GM18909 (cell line): ENCODE data around the gene ATM.
"Not testable (repeated sequence)": the region's sequence is repeated elsewhere in the genome, so short reads cannot be mapped to it uniquely, and the experiment has no call there.

ENCODE experiments used
- ATAC-seq: cut with Tn5 transposase; IDR thresholded peaks from one replicate; pipeline ENCODE4 v1.9.1; 2021; ENCODE audit warnings: mild to moderate bottlenecking; ENCODE audit not compliant: unreplicated experiment, poor library complexity

The ATM gene

GRCh38 chr11:108221371-108221770, 1.5 kb upstream of the ATM start:
- ATAC-seq, result no peak

GRCh38 chr11:108221911-108222573, 825 bp upstream of the ATM start:
- ATAC-seq, result no peak

- peak; percentile 28 for ATAC-seq
Measured at GRCh38 chr11:108223348-108224149, 682 bp downstream of the ATM start.

- ATAC-seq, result no peak
Measured at GRCh38 chr11:108224366-108224765, 1.5 kb downstream of the ATM start.

- ATAC-seq, result no peak
Measured at GRCh38 chr11:108224911-108225786, 2.3 kb downstream of the ATM start.

- no peak for ATAC-seq
Measured at GRCh38 chr11:108226036-108226435, 3.2 kb downstream of the ATM start.

GRCh38 chr11:108228251-108228650, 5.4 kb downstream of the ATM start:
- no peak for ATAC-seq

GRCh38 chr11:108233277-108233945, 10.5 kb downstream of the ATM start:
- ATAC-seq, result no peak

GRCh38 chr11:108235192-108235591, 12.3 kb downstream of the ATM start:
- ATAC-seq, result no peak

GRCh38 chr11:108235633-108236032, 12.8 kb downstream of the ATM start:
- ATAC-seq, result no peak

- peak; percentile 72 for ATAC-seq
Measured at GRCh38 chr11:108237058-108237481, 14.2 kb downstream of the ATM start.

GRCh38 chr11:108239076-108239475, 16.2 kb downstream of the ATM start:
- ATAC-seq, result no peak

GRCh38 chr11:108241330-108242037, 18.6 kb downstream of the ATM start:
- no peak for ATAC-seq

GRCh38 chr11:108242422-108242821, 19.6 kb downstream of the ATM start:
- ATAC-seq, result no peak

GRCh38 chr11:108246308-108246707, 23.4 kb downstream of the ATM start:
- no peak for ATAC-seq

- no peak for ATAC-seq
Measured at GRCh38 chr11:108246885-108247284, 24.0 kb downstream of the ATM start.

GRCh38 chr11:108253176-108253575, 30.3 kb downstream of the ATM start:
- ATAC-seq, result no peak

GRCh38 chr11:108269583-108269982, 46.7 kb downstream of the ATM start:
- no peak for ATAC-seq

- ATAC-seq, result not testable (repeated sequence)
Measured at GRCh38 chr11:108276985-108277616, 54.2 kb downstream of the ATM start.
